ENCODE measurements around the gene ADGRD1. TPM values are rescaled to one million over a fixed set of nuclear protein-coding genes. Genes with fewer than 3 reads are reported as not detected.

The ADGRD1 gene
- polyA plus RNA-seq, 1 donor, result 9.3 TPM

GRCh38 chr12:131044136-131044535 is 90.4 kb downstream of the ADGRD1 start:
- no peak for DNase-seq

- no peak for DNase-seq
Measured at GRCh38 chr12:131044760-131045381, 91.2 kb downstream of the ADGRD1 start.

- no peak for DNase-seq
Measured at GRCh38 chr12:131045705-131046460, 92.2 kb downstream of the ADGRD1 start.

- no peak for DNase-seq
Measured at GRCh38 chr12:131046813-131047788, 93.4 kb downstream of the ADGRD1 start.

GRCh38 chr12:131047789-131048610 is 94.3 kb downstream of the ADGRD1 start:
- DNase-seq, result peak; percentile 58

- DNase-seq, result no peak
Measured at GRCh38 chr12:131048611-131048990, 94.9 kb downstream of the ADGRD1 start.

- DNase-seq, result no peak
Measured at GRCh38 chr12:131049002-131049401, 95.3 kb downstream of the ADGRD1 start.

GRCh38 chr12:131049549-131050339 is 96.0 kb downstream of the ADGRD1 start:
- no peak for DNase-seq

- DNase-seq, result no peak
Measured at GRCh38 chr12:131050463-131051154, 96.9 kb downstream of the ADGRD1 start.

- no peak for DNase-seq
Measured at GRCh38 chr12:131051155-131051473, 97.4 kb downstream of the ADGRD1 start.

GRCh38 chr12:131052063-131052781 is 98.5 kb downstream of the ADGRD1 start:
- no peak for DNase-seq

- no peak for DNase-seq
Measured at GRCh38 chr12:131052929-131053328, 99.2 kb downstream of the ADGRD1 start.

GRCh38 chr12:131053567-131053966 is 99.9 kb downstream of the ADGRD1 start:
- no peak for DNase-seq

GRCh38 chr12:131054345-131055092 is 100.8 kb downstream of the ADGRD1 start:
- DNase-seq, result no peak

- DNase-seq, result no peak
Measured at GRCh38 chr12:131055093-131055465, 101.4 kb downstream of the ADGRD1 start.

- no peak for DNase-seq
Measured at GRCh38 chr12:131055596-131056233, 102.0 kb downstream of the ADGRD1 start.

- no peak for DNase-seq
Measured at GRCh38 chr12:131056626-131057025, 102.9 kb downstream of the ADGRD1 start.

- DNase-seq, result no peak
Measured at GRCh38 chr12:131057211-131057721, 103.6 kb downstream of the ADGRD1 start.

All from hindlimb muscle (tissue), 1 donor.